Right lobe of liver (tissue), 4 donors: ENCODE data around the gene P3H2.

Experiments
- CTCF ChIP-seq, 4 donors: fragments of 200-600 bp in 3 of 4; fragments of 450-650 bp in 1 of 4; IDR thresholded peaks; one replicate each; pipeline versions ENCODE4 v1.5.1 to v1.8.0; 2016 to 2022; ENCODE audit warnings: antibody characterized with exemption in 4 of 4, mild to moderate bottlenecking in 2 of 4
- POLR2A ChIP-seq: fragments of 450-650 bp; IDR thresholded peaks from one replicate; pipeline ENCODE4 v1.6.1; 2017; ENCODE audit warnings: antibody characterized with exemption, mild to moderate bottlenecking
- donor health status: DM: no; HTN: no; CAD: no.
- donor health status: DM: no; HTN: no; CAD: no.
- donor health status: DM: no; HTN: yes; CAD: no.

GRCh38 chr3:189977174-189977573, 143.5 kb downstream of the P3H2 start:
- TF ChIP-seq CTCF (IDR thresholded peaks at IDR 0.05) (no peak), POLR2A (no peak)
